GM12892 (cell line): Measurements from ENCODE around the gene MAGI3.

Experiments used
- POLR2A ChIP-seq: IDR thresholded peaks from 2 replicates; pipeline ENCODE4 v1.6.1; 2011; ENCODE audit warnings: low read depth, low read length, control low read depth
- POLR2AphosphoS5 ChIP-seq: IDR thresholded peaks from 2 replicates; pipeline ENCODE4 v1.6.1; 2011; ENCODE audit warnings: low read depth, low read length, control low read depth

- no peak for TF ChIP-seq POLR2A
- no peak for TF ChIP-seq POLR2AphosphoS5
These were observed 25.2 kb downstream of the MAGI3 start for GRCh38 chr1:113415310-113416070.
